ENCODE data around the gene TTK.
"Not testable (repeated sequence)": the region's sequence is repeated elsewhere in the genome, so short reads cannot be mapped to it uniquely, and the experiment has no call there.

Gene TTK

GRCh38 chr6:80021131-80021530 is 16.7 kb downstream of the TTK start:
- DNase-seq = no peak

DNA sequence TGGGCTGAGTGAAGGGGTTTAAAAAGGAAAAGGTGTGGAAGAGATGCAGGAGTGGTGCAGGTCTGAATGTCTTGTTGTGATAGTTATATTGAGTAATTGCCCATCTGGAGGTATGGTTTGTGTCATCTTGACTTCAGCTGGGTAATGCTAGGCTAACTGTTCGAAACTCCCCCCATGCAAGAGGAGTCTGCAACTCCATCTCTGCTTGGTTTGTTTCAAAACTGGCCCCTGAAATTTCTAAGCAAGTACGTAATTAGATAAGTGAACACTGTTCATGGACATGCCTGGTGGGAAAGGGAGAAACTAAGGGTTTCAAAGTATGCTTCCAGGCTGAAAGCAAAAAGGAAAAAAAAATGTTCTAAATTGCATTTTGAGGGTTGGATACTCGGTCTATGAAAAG is 17.1 kb downstream of the TTK start:
- DNase-seq = no peak

- DNase-seq = no peak
Observed at GRCh38 chr6:80022803-80023202, 18.4 kb downstream of the TTK start.

DNA sequence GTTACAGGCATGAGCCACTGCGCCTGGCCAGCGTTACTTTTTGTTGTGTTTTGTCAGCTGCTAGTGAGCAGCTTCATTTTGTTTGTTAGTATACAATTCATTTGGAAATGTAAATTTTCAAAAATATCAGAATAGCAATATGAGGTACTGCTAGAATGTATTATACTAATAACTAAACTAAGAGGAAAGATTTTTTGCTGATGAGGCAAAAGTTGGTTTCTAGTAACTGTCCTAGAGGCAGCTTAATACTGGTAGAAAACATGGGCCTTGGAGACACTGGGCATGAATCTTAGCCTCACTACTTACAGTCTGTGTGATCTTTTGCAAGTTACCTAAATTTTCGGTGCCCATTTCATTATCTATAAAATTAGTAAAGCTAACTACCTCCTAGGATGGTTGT is 24.1 kb downstream of the TTK start:
- no peak for DNase-seq

GRCh38 chr6:80029470-80029869 is 25.0 kb downstream of the TTK start:
- no peak for DNase-seq

GRCh38 chr6:80048220-80048619 is 43.8 kb downstream of the TTK start:
- not testable (repeated sequence) for DNase-seq

GRCh38 chr6:80060774-80061173 is 56.3 kb downstream of the TTK start:
- no peak for DNase-seq

DNA sequence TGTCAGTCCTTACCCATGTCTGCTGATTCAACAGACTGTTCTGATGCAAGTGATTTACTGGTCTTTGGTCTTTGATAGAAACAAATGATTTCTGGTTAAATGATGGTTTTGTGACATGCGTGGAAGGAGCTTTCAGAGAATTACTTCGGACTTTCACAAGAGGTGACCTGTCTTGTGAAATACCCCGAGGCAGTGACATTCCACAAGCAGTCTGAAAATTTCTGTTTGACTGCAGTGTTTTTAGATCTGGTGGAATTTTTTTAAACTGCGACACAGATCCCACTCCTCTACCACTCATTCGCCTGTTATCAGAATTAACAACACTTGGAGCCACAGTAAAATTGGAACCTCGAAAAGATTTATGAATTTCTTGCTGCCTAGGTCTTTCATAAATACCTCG is 63.7 kb downstream of the TTK start:
- DNase-seq = not testable (repeated sequence)

DNA sequence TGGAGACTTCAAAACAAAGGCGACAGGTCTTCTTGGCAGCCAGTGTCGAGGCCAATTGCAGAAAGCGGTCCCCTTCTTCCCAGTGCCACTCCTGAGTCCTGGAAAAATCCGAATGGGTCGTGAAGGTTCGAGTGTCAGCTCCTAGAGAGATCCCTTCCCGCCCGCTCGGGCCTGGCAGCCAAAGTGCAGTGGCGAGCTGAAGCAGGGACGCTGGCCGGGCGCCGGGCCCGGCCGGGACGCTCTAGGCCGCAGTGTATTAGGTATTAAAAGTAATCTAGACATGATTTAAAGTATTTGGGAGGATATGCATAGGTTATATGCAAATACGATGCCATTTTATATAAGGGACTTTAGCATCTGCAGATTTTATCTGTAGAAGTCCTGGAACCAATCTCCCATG is 66.0 kb downstream of the TTK start:
- not testable (repeated sequence) for DNase-seq

DNA sequence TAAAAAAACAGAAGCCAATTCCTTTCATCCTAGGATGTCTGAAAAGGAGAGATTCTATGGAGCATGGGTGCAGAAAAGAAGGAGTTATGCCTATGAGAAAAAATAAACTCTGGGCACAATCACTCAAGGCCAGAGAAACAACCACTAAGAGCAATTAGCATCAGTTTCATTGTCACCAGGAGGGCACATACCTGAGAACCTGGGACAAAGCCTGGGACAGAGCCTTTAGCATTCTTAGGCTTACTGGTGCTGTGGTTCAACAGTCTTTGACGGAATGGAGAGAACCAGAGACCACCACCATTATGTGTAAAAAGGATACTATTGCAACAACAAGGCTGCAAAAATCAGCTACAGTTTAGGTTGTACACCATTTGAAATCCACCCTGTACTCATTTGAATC is 72.6 kb downstream of the TTK start:
- DNase-seq = no peak

- no peak for DNase-seq
Observed at GRCh38 chr6:80088637-80089036, 84.2 kb downstream of the TTK start.

DNA sequence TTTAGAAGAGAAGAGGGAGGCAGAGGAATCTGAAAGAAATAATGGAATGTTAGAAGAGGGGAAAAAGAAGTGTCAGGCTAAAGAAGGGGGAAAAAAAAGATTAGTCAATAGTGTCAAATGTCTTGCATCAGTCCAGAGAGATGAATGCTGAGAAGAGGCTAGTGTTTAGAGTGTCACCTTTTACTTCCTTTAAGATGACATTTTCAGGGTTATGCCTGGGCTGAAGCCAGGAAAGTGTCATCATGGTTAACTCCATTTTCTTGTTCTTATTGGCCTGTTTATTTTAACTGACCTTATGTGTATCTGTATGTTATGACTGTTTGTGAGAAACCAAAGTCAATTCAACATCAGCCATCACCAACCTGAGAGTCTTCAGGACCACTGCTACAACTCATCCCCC is 87.1 kb downstream of the TTK start:
- DNase-seq = no peak

All from amygdala (tissue), 56 donors.